Measurements from ENCODE around the gene LIPI.

LIPI gene

DNA sequence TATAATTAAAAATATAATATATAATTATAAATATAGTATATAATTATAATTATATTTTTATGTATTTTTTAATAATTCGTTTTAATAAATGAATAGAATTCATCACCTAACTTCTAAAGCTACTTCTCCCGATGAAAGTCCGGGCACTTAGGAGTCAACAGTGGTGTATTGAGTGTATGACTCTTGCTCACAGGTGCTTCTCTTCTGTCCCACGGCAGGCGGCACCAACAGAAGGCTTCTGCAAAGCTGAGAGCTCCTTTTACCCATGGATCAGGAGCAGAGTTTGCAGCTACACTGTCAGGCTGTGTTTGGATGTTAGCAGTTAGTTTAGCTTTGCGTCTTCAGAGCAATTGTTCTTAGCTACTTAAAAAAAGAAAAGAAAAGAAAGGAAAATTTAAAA, 122.4 kb downstream of the LIPI start:
- H3K36me3 ChIP-seq (ENCODE audit: control insufficient read depth, insufficient read depth, low read length) = no peaks in the 10 kb centered on the region
- H3K9me3 ChIP-seq (ENCODE audit: control insufficient read depth, low read length) = peaks cover 2% of the 10 kb centered on the region
- no peak for TF ChIP-seq CTCF (IDR thresholded peaks at IDR 0.05)

DNA sequence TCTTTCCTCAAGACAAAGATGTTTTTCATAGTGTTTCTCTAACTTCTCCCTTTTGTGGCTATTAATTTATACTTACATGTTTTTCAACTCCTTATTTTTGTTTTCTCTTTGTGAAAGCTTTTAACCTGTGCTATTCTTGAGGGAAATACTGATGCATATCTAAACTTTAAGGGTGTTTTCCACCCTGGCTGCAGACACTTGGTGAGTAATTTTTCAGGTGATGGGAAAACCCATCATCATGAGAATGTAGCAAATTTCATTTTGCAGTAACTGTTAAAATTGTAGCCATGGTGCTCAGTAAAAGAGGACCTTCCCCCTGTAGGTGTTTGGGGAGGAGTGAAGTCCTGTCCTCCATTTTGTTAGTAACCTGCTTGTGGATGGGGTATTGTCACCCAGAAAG, 124.2 kb downstream of the LIPI start:
- Histone ChIP-seq H3K27me3 (ENCODE audit: control insufficient read depth, insufficient read depth, low read length) (no peaks in the 10 kb centered on the region), H3K36me3 (ENCODE audit: control insufficient read depth, insufficient read depth, low read length) (no peaks in the 10 kb centered on the region), H3K4me1 (no peaks in the 10 kb centered on the region), H3K9ac (no peak overlapping the region), H2AFZ (no peak overlapping the region), H3K27ac (no peak overlapping the region), H3K4me2 (ENCODE audit: low read length) (no peak overlapping the region), H3K9me3 (ENCODE audit: control insufficient read depth, low read length) (peaks cover 2% of the 10 kb centered on the region), H3K4me3 (ENCODE audit: low read depth, low read length) (no peak overlapping the region), H3K79me2 (no peaks in the 10 kb centered on the region)
- TF ChIP-seq CTCF (IDR thresholded peaks at IDR 0.05) = no peak

More for the DNA sequence above, 122.4 kb downstream of the LIPI start:
- no peak overlapping the region for H3K4me3 ChIP-seq (ENCODE audit: low read depth, low read length)
- H3K27ac ChIP-seq = no peak overlapping the region
- no peak overlapping the region for H2AFZ ChIP-seq
- H3K9ac ChIP-seq = no peak overlapping the region
- H3K4me1 ChIP-seq = no peaks in the 10 kb centered on the region
- no peaks in the 10 kb centered on the region for H3K27me3 ChIP-seq (ENCODE audit: control insufficient read depth, insufficient read depth, low read length)
- H3K79me2 ChIP-seq = no peaks in the 10 kb centered on the region
- no peak overlapping the region for H3K4me2 ChIP-seq (ENCODE audit: low read length)

- H3K4me1 ChIP-seq = no peaks in the 10 kb centered on the region
- H3K79me2 ChIP-seq = no peaks in the 10 kb centered on the region
- H3K9ac ChIP-seq = no peak overlapping the region
- no peak overlapping the region for H2AFZ ChIP-seq
- H3K27me3 ChIP-seq (ENCODE audit: control insufficient read depth, insufficient read depth, low read length) = no peaks in the 10 kb centered on the region
- H3K36me3 ChIP-seq (ENCODE audit: control insufficient read depth, insufficient read depth, low read length) = no peaks in the 10 kb centered on the region
- H3K27ac ChIP-seq = no peak overlapping the region
- no peak for TF ChIP-seq CTCF (IDR thresholded peaks at IDR 0.05)
- H3K4me3 ChIP-seq (ENCODE audit: low read depth, low read length) = no peak overlapping the region
- H3K9me3 ChIP-seq (ENCODE audit: control insufficient read depth, low read length) = peaks cover 2% of the 10 kb centered on the region
- no peak overlapping the region for H3K4me2 ChIP-seq (ENCODE audit: low read length)
Measured at GRCh38 chr21:14084701-14085100, 126.1 kb downstream of the LIPI start.

- Histone ChIP-seq H3K9ac (no peak overlapping the region), H3K4me2 (ENCODE audit: low read length) (no peak overlapping the region), H3K27me3 (ENCODE audit: control insufficient read depth, insufficient read depth, low read length) (no peaks in the 10 kb centered on the region), H3K79me2 (no peaks in the 10 kb centered on the region), H3K27ac (no peak overlapping the region), H3K9me3 (ENCODE audit: control insufficient read depth, low read length) (peaks cover 2% of the 10 kb centered on the region), H3K4me1 (no peaks in the 10 kb centered on the region), H3K4me3 (ENCODE audit: low read depth, low read length) (no peak overlapping the region), H3K36me3 (ENCODE audit: control insufficient read depth, insufficient read depth, low read length) (no peaks in the 10 kb centered on the region), H2AFZ (no peak overlapping the region)
- no peak for TF ChIP-seq CTCF (IDR thresholded peaks at IDR 0.05)
Measured at GRCh38 chr21:14084068-14084501, 126.7 kb downstream of the LIPI start.

DNA sequence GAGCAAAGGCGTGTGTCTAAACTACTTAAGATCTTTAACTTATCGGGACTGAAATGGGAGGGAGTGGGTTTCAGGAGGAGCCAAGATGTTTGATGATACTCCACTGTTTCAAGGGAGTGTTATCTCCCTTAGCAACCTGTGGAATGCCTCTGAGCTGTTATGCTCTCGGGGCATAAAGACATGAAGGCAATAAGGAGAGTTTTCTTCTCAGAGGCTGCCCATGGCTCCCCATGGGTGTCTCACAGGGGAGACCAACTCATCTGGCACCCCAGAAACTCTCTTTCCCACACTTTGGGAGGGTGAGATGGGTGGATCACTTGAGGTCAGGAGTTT, 130.0 kb downstream of the LIPI start:
- no peak overlapping the region for H2AFZ ChIP-seq
- no peak overlapping the region for H3K4me3 ChIP-seq (ENCODE audit: low read depth, low read length)
- H3K4me2 ChIP-seq (ENCODE audit: low read length) = no peak overlapping the region
- no peaks in the 10 kb centered on the region for H3K79me2 ChIP-seq
- H3K4me1 ChIP-seq = no peaks in the 10 kb centered on the region
- no peaks in the 10 kb centered on the region for H3K27me3 ChIP-seq (ENCODE audit: control insufficient read depth, insufficient read depth, low read length)
- no peak overlapping the region for H3K27ac ChIP-seq
- TF ChIP-seq CTCF (IDR thresholded peaks at IDR 0.05) = no peak
- no peaks in the 10 kb centered on the region for H3K36me3 ChIP-seq (ENCODE audit: control insufficient read depth, insufficient read depth, low read length)
- no peak overlapping the region for H3K9ac ChIP-seq
- H3K9me3 ChIP-seq (ENCODE audit: control insufficient read depth, low read length) = peaks cover 2% of the 10 kb centered on the region

Data from parathyroid adenoma (tissue), 2 donors.